ENCODE data around the gene OR52B4. TPM values are rescaled to one million over a fixed set of nuclear protein-coding genes. Genes with fewer than 3 reads are reported as not detected.
"Not testable (repeated sequence)": the region's sequence is repeated elsewhere in the genome, so short reads cannot be mapped to it uniquely, and the experiment has no call there.

OR52B4 gene
- total RNA-seq = not detected

DNA sequence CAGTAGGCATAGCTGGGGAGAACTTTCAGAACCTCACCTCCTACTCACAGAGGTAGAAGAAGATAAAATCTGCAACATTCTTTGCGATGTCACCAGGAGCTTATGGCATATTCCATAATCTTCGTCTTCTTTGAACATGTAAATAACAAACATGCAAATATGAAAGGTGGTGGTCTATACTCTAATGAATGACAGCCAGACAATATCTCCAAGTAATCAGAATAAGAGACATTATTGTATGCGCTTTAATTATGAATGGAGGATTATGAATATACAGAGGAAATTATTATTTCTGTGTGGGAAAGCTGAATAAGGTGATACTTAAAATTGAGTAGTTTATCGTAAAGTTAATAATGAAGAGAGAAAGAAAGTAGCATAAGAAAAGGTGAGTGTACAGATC lies at the start of gene OR52B4:
Gene OR52B4, minus strand, starts transcription at position 101 of the 400 bp plus-strand sequence. Its CDS starts 91 bp downstream, at position 10.
- no peak within 1 kb of the TSS for H3K27ac Mint-ChIP-seq
- CTCF ChIA-PET = no interaction called here
- no peak within 1 kb of the TSS for H3K4me3 Mint-ChIP-seq
- ATAC-seq (no peak), DNase-seq (no peak)
- no peaks in the 10 kb centered on the region for H3K4me1 Mint-ChIP-seq
- no peaks in the 10 kb centered on the region for H3K36me3 Mint-ChIP-seq
- H3K9me3 Mint-ChIP-seq (ENCODE audit: low read depth) = no peaks in the 10 kb centered on the region
- peaks cover 4% of the 10 kb centered on the region for H3K27me3 Mint-ChIP-seq

- Mint-ChIP-seq H3K27ac (no peak overlapping the region), H3K27me3 (peaks cover 2% of the 10 kb centered on the region), H3K4me3 (no peak overlapping the region), H3K4me1 (no peaks in the 10 kb centered on the region), H3K9me3 (ENCODE audit: low read depth) (no peaks in the 10 kb centered on the region), H3K36me3 (no peaks in the 10 kb centered on the region)
- CTCF ChIA-PET = no interaction called here
- no peak for DNase-seq
- no peak for ATAC-seq
Observed at GRCh38 chr11:4416816-4417215, 48.6 kb upstream of the OR52B4 start.

DNA sequence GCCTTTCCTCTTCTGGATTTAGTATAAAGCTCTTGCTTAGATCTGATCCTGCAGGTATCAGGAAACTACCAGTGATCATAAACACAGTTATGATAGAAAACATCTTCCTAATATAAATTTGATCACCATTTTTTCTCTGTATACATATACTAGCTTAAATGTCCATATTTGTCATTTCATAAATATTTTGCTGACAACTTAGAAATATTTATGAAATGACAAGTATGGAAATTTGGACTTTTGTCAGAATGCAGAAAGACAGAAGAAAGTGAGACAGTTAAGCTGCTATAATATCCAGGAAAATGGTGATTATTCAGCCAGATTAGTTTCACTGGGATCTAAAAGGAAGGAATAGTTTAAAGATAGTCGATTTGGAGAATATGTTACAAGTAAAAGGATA lies 48.1 kb upstream of the OR52B4 start:
- Mint-ChIP-seq H3K4me1 (no peaks in the 10 kb centered on the region), H3K27ac (no peak overlapping the region), H3K27me3 (peaks cover 2% of the 10 kb centered on the region), H3K9me3 (ENCODE audit: low read depth) (no peaks in the 10 kb centered on the region), H3K36me3 (no peaks in the 10 kb centered on the region), H3K4me3 (no peak overlapping the region)
- CTCF ChIA-PET = no interaction called here
- ATAC-seq = no peak
- no peak for DNase-seq

- H3K4me3 Mint-ChIP-seq; H3K27ac Mint-ChIP-seq; H3K4me1 Mint-ChIP-seq; ATAC-seq; H3K36me3 Mint-ChIP-seq; DNase-seq; H3K9me3 Mint-ChIP-seq (ENCODE audit: low read depth); CTCF ChIA-PET: not testable (repeated sequence)
- peaks cover 32% of the 10 kb centered on the region for H3K27me3 Mint-ChIP-seq
Observed at GRCh38 chr11:4406206-4406605, 38.0 kb upstream of the OR52B4 start.

DNA sequence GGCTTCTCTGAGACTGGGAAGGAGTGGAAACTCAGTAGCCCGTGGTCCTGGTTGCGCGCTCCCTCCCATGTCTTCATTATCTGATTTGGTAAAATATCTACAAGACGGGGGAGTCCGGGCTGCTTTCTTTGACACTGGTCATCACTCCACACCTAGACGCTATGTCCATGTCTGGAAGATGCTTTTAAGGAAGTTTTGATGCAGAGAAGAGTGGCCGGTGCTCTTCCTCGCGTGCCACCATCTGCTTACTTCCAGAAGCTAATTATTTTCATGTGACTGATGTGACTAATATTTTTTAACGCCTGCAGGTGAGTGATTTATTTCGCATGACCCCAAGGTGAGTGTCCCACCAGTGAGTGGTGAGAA lies 25.7 kb upstream of the OR52B4 start:
- Mint-ChIP-seq H3K9me3 (ENCODE audit: low read depth) (peaks cover 5% of the 10 kb centered on the region), H3K4me1 (peaks cover 40% of the 10 kb centered on the region), H3K36me3 (peaks cover 43% of the 10 kb centered on the region), H3K27ac (peak overlapping the region; percentile 91), H3K27me3 (peaks cover 5% of the 10 kb centered on the region), H3K4me3 (peak overlapping the region; percentile 82)
- DNase-seq (no peak), ATAC-seq (peak; percentile 7)
- CTCF ChIA-PET = interaction anchor here (0.6 to 2.1 kb wide), 3 partner anchors 20 to 571 kb away, joined by 3 to 5 read pairs (median 4); no protein-coding TSS in a partner anchor

- DNase-seq (peak; percentile 95), ATAC-seq (peak; percentile 99)
- CTCF ChIA-PET = interaction anchor here (0.6 to 2.1 kb wide), 3 partner anchors 20 to 571 kb away, joined by 3 to 5 read pairs (median 4); no protein-coding TSS in a partner anchor
- H3K4me1 Mint-ChIP-seq = peaks cover 40% of the 10 kb centered on the region
- peak within 1 kb of the TSS; percentile 82 for H3K4me3 Mint-ChIP-seq
- H3K27ac Mint-ChIP-seq = peak within 1 kb of the TSS; percentile 91
- peaks cover 4% of the 10 kb centered on the region for H3K27me3 Mint-ChIP-seq
- H3K36me3 Mint-ChIP-seq = peaks cover 46% of the 10 kb centered on the region
- H3K9me3 Mint-ChIP-seq (ENCODE audit: low read depth) = peaks cover 3% of the 10 kb centered on the region
Observed at GRCh38 chr11:4393209-4393857, 25.1 kb upstream of the OR52B4 start, which contains the start of gene TRIM21. TRIM21 (minus strand) TSS chr11:4393702; CDS start chr11:4390409, 3,293 bp downstream.

GRCh38 chr11:4388221-4388620 lies 20.0 kb upstream of the OR52B4 start:
- Mint-ChIP-seq H3K4me1 (peaks cover 28% of the 10 kb centered on the region), H3K36me3 (peaks cover 87% of the 10 kb centered on the region), H3K9me3 (ENCODE audit: low read depth) (no peaks in the 10 kb centered on the region), H3K27me3 (no peaks in the 10 kb centered on the region), H3K4me3 (no peak overlapping the region), H3K27ac (no peak overlapping the region)
- ATAC-seq = no peak
- CTCF ChIA-PET = no interaction called here
- no peak for DNase-seq

DNA sequence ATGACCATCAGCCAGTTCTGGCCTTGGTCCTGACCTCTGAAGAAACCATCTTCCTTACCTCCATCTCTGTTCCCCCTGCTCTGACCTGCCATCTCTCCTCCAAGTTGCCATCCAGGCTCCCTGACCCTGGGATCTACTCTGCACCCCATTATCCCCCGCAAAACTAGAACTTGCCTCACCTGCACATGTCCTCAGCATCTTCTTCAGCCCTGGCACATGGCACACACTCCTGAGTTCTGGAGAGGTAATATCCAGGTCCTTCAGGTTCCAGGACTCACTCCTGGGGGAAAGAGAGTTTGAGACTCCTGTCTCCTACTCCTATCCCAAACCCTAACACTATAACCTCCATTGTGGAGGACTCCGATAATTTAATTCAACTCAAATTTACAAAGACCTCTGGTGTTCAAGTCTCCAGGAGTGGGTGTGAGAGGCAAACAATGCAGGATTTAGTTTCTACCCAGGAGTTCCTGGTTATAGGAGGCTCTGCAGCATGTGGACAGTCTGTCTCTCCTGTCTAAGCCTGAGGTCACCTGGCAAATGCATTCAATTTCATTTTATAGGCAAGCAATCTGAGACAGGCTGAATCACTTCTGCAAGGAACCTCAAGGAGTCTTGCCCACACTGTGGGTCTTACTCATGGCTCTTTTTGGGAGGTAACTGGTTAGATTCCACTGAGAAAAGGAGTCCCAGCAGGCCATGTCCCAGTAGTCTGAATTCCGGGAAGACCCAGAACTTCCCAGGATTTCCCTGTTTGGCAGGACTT lies 18.0 kb upstream of the OR52B4 start:
- no peak overlapping the region for H3K27ac Mint-ChIP-seq
- DNase-seq (no peak), ATAC-seq (no peak)
- peaks cover 75% of the 10 kb centered on the region for H3K36me3 Mint-ChIP-seq
- CTCF ChIA-PET = interaction anchor here (0.9 kb wide), 1 partner anchor 199 kb away, joined by 3 read pairs; no protein-coding TSS in a partner anchor
- H3K9me3 Mint-ChIP-seq (ENCODE audit: low read depth) = no peaks in the 10 kb centered on the region
- H3K4me3 Mint-ChIP-seq = no peak overlapping the region
- H3K4me1 Mint-ChIP-seq = peaks cover 13% of the 10 kb centered on the region
- H3K27me3 Mint-ChIP-seq = no peaks in the 10 kb centered on the region

GRCh38 chr11:4381901-4382300 lies 13.7 kb upstream of the OR52B4 start:
- Mint-ChIP-seq H3K36me3 (peaks cover 39% of the 10 kb centered on the region), H3K9me3 (ENCODE audit: low read depth) (no peaks in the 10 kb centered on the region), H3K4me1 (no peaks in the 10 kb centered on the region), H3K27me3 (no peaks in the 10 kb centered on the region), H3K27ac (no peak overlapping the region), H3K4me3 (no peak overlapping the region)
- ATAC-seq (no peak), DNase-seq (no peak)
- CTCF ChIA-PET = no interaction called here

DNA sequence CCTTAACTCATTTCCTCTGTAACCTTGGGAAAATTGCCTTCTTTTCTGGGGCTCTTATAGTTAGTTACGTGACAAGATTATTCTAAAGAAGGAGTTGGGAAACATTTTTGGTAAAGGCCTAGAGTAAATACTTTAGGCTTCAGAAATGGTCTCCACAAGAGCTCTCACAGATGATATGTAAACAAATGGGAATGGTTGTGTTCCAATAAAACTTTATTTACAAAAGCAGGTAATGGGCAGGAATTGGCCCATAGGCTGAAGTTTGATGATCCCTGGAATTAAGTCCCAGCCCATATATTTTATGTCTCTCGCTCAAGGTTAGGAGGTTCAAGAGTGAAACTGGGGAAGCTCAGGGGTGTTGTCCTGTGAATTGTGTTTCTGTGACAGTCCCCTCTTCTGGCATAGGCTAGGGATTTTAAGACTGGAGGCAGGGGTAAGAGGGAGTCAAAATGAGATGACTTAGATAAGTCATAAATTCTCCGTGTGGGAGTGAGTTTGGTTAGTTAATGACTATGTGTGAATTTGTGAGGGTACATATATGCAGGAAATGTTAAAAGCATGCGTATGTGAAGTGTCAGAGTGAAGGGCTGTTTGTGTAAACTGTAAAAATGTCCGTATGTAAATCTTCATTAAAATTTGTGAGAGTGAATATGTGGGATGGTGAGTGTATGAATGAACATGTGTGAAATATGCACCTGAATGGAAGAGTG lies 7.4 kb upstream of the OR52B4 start:
- H3K4me3 Mint-ChIP-seq = no peak overlapping the region
- no peaks in the 10 kb centered on the region for H3K4me1 Mint-ChIP-seq
- H3K36me3 Mint-ChIP-seq = peaks cover 2% of the 10 kb centered on the region
- no peak overlapping the region for H3K27ac Mint-ChIP-seq
- DNase-seq = no peak
- CTCF ChIA-PET = interaction anchor here (1.8 kb wide), 1 partner anchor 188 kb away, joined by 4 read pairs; no protein-coding TSS in a partner anchor
- peak; percentile 27 for ATAC-seq
- H3K27me3 Mint-ChIP-seq = peaks cover 1% of the 10 kb centered on the region
- H3K9me3 Mint-ChIP-seq (ENCODE audit: low read depth) = no peaks in the 10 kb centered on the region

GRCh38 chr11:4370166-4370565 lies 2.0 kb upstream of the OR52B4 start:
- ATAC-seq (no peak), DNase-seq (no peak)
- Mint-ChIP-seq H3K4me3 (no peak overlapping the region), H3K4me1 (no peaks in the 10 kb centered on the region), H3K27me3 (peaks cover 4% of the 10 kb centered on the region), H3K9me3 (ENCODE audit: low read depth) (no peaks in the 10 kb centered on the region), H3K27ac (no peak overlapping the region), H3K36me3 (no peaks in the 10 kb centered on the region)
- CTCF ChIA-PET = no interaction called here

DNA sequence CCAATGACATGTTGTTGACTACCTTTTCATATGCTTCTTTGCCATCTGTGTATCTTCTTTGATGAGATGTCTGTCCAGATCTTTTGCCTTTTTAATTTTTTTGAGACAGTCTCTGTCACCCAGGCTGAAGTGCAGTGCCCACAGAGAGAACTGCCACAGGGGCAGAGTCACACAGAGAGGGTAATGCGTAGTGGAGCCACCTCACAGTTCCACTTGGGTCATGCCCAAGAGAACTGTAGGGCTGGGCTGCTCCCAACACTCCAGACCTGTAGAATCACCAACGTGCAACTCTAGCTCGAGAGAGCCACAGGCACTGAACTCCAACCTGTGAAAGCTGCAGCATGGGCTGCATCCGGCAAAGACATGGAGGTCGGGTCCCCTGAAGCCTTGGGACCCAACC lies 20.0 kb downstream of the OR52B4 start:
- DNase-seq; H3K9me3 Mint-ChIP-seq (ENCODE audit: low read depth); CTCF ChIA-PET; H3K27me3 Mint-ChIP-seq; H3K36me3 Mint-ChIP-seq; H3K4me1 Mint-ChIP-seq; H3K27ac Mint-ChIP-seq; ATAC-seq; H3K4me3 Mint-ChIP-seq: not testable (repeated sequence)

- ATAC-seq, H3K27me3 Mint-ChIP-seq, CTCF ChIA-PET: not testable (repeated sequence)
Observed at GRCh38 chr11:4345366-4345765, 22.8 kb downstream of the OR52B4 start.

More at GRCh38 chr11:4345366-4345765, 22.8 kb downstream of the OR52B4 start:
- H3K4me3 Mint-ChIP-seq; H3K4me1 Mint-ChIP-seq; H3K36me3 Mint-ChIP-seq; H3K9me3 Mint-ChIP-seq (ENCODE audit: low read depth); DNase-seq; H3K27ac Mint-ChIP-seq: not testable (repeated sequence)

Measured in activated CD8-positive, alpha-beta memory T cell treated with anti-CD3 and anti-CD28 coated beads, Interleukin-2, amount 10 ng/mL, durations not matched to agents 7 days and 5 days (primary cell).